ENCODE measurements around the gene PSMD2.

- TF ChIP-seq CTCF (IDR thresholded peaks at IDR 0.05) = no peak
- TF ChIP-seq POLR2A (IDR thresholded peaks at IDR 0.05; ENCODE audit: low read depth) = no peak
- TF ChIP-seq POLR2AphosphoS5 (IDR thresholded peaks at IDR 0.05) = no peak
- no peak for TF ChIP-seq EP300 (IDR thresholded peaks at IDR 0.05)
These were observed 36.9 kb upstream of the PSMD2 start for GRCh38 chr3:184261854-184262763.

Data from esophagus muscularis mucosa (tissue), 4 donors.